ENCODE results near the gene TEX44. TPM values are rescaled to one million over a fixed set of nuclear protein-coding genes. Genes with fewer than 3 reads are reported as not detected.
A peak's percentile ranks its signal among the peaks of the same experiment; 100 is the strongest.

The TEX44 gene
- polyA plus RNA-seq, 1 experiment, result not detected

DNA sequence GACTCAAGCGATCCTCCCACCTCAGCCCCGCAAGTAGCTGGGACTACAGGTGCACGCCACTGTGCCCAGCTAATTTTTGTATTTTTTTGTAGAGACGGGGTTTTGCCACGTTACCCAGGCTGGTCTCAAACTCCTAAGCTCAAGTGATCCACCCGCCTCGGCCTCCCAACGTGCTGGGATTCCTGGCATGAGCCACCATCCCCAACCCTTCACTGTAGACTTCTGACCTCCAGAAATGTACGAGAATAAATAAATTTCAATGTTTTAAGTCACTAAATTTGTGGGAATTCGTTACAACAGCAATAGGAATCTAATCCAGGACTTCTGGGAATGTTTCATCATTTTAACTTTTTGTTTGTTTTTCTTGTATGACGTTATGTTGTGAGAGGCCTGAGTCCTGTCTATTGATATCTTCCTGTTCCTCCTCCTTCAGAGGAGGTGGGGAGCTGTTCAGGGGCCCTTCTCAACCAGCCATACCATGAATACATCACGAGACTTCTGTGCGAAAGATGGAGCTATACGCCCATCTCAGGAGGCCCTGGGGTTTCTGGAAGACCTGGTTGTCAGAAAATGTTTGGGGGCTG is 40.0 kb downstream of the TEX44 start:
- POLR2A ChIA-PET, result interaction anchor here (1.3 to 2.2 kb wide), 4 partner anchors 10 to 168 kb away, joined by 6 to 16 read pairs (median 10); partner anchors contain the start of genes NCL and PTMA
- Histone ChIP-seq H3K4me3 (ENCODE audit: low read depth, low read length) (no peak overlapping the region), H3K9me3 (ENCODE audit: control insufficient read depth, insufficient read depth, low read length) (no peaks in the 10 kb centered on the region), H3K27ac (ENCODE audit: low read depth, low read length) (peak overlapping the region; percentile 84), H3K27me3 (ENCODE audit: control insufficient read depth, insufficient read depth, low read length) (no peaks in the 10 kb centered on the region)
- CTCF ChIA-PET, result interaction anchor here (1.0 to 3.7 kb wide), 6 partner anchors 20 to 82 kb away, joined by 3 to 22 read pairs (median 12); no protein-coding TSS in a partner anchor
- TF ChIP-seq, protein P1, sequence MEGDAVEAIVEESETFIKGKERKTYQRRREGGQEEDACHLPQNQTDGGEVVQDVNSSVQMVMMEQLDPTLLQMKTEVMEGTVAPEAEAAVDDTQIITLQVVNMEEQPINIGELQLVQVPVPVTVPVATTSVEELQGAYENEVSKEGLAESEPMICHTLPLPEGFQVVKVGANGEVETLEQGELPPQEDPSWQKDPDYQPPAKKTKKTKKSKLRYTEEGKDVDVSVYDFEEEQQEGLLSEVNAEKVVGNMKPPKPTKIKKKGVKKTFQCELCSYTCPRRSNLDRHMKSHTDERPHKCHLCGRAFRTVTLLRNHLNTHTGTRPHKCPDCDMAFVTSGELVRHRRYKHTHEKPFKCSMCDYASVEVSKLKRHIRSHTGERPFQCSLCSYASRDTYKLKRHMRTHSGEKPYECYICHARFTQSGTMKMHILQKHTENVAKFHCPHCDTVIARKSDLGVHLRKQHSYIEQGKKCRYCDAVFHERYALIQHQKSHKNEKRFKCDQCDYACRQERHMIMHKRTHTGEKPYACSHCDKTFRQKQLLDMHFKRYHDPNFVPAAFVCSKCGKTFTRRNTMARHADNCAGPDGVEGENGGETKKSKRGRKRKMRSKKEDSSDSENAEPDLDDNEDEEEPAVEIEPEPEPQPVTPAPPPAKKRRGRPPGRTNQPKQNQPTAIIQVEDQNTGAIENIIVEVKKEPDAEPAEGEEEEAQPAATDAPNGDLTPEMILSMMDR (IDR thresholded peaks at IDR 0.05; ENCODE audit: low read depth, low read length), result no peak
- DNase-seq (ENCODE audit: low read depth, low spot score), result peak; percentile 77

DNA sequence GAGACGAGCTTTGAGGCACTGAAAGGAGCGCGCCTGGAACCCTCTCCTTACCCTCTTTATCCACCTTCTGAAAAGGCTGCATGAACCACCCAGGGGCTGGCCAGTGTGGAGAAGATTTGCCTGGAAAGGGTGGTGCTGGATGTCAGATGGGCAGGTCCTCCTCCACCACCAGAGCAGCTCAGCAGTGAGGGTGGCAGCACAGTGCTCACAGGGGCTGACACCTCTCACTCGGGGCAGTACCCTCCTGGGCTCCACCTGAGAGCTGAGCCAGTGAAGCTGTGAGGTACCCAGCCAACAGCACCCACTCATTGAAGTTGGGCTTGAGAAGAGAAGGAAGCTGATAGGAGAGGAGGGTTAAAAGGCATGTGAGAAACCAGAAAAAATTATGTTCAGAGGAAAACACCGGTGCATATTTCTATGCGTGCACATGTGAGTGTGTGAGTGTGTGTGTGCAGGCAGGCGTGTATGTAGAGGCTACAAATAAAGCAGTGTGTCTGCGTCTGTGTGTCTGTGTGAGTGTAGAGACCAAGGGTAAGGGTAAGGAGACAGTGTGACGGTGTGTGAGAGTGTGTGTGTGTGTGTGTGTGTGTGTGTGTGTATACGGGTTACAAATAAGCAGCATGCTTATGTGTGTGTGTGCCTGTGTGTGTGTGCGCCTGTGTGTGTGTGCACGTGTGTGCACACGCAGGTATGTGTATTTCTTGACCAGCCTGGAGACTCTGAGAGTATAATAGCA is 40.7 kb downstream of the TEX44 start:
- no peak overlapping the region for H3K4me3 ChIP-seq (ENCODE audit: low read depth, low read length)
- H3K27ac ChIP-seq (ENCODE audit: low read depth, low read length), result peak overlapping the region; percentile 84
- CTCF ChIA-PET, result interaction anchor here (1.0 to 3.7 kb wide), 6 partner anchors 20 to 81 kb away, joined by 3 to 22 read pairs (median 12); no protein-coding TSS in a partner anchor
- TF ChIP-seq, protein P1 (IDR thresholded peaks at IDR 0.05; ENCODE audit: low read depth, low read length), result no peak
- H3K9me3 ChIP-seq (ENCODE audit: control insufficient read depth, insufficient read depth, low read length), result no peaks in the 10 kb centered on the region
- no peak for DNase-seq (ENCODE audit: low read depth, low spot score)
- POLR2A ChIA-PET, result interaction anchor here (1.3 to 2.2 kb wide), 4 partner anchors 9 to 169 kb away, joined by 6 to 16 read pairs (median 10); partner anchors contain the start of genes NCL and PTMA
- no peaks in the 10 kb centered on the region for H3K27me3 ChIP-seq (ENCODE audit: control insufficient read depth, insufficient read depth, low read length)

DNA sequence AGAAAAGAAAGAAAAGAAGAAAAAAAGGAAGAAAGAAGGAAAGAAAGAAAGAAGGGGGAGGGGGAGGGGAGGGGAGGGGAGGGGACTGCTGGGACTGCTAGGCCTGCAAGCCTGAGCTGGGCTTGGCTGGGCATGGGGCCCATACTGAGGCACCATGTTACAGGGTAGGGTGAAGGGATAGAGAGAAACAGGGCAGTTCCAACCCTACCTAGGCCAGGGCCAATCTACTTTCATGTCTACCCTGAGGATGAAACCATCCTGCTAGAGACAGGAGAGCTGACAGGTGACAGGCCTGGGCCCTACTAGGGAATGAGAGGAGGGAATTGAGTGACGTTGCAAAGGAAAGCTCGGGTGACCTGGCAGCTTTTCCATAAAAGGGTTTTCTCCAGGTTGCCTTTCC is 41.7 kb downstream of the TEX44 start:
- POLR2A ChIA-PET, result interaction anchor here (0.6 kb wide), 1 partner anchor 74 kb away, joined by 3 read pairs; the partner anchor contains the start of gene PTMA
- H3K27ac ChIP-seq (ENCODE audit: low read depth, low read length), result no peak overlapping the region
- DNase-seq (ENCODE audit: low read depth, low spot score), result no peak
- no peaks in the 10 kb centered on the region for H3K27me3 ChIP-seq (ENCODE audit: control insufficient read depth, insufficient read depth, low read length)
- no peaks in the 10 kb centered on the region for H3K9me3 ChIP-seq (ENCODE audit: control insufficient read depth, insufficient read depth, low read length)
- CTCF ChIA-PET, result interaction anchor here (1.0 to 1.5 kb wide), 2 partner anchors 40 to 72 kb away, joined by 3 to 4 read pairs; no protein-coding TSS in a partner anchor
- H3K4me3 ChIP-seq (ENCODE audit: low read depth, low read length), result no peak overlapping the region
- TF ChIP-seq, protein P1 (IDR thresholded peaks at IDR 0.05; ENCODE audit: low read depth, low read length), result no peak

DNA sequence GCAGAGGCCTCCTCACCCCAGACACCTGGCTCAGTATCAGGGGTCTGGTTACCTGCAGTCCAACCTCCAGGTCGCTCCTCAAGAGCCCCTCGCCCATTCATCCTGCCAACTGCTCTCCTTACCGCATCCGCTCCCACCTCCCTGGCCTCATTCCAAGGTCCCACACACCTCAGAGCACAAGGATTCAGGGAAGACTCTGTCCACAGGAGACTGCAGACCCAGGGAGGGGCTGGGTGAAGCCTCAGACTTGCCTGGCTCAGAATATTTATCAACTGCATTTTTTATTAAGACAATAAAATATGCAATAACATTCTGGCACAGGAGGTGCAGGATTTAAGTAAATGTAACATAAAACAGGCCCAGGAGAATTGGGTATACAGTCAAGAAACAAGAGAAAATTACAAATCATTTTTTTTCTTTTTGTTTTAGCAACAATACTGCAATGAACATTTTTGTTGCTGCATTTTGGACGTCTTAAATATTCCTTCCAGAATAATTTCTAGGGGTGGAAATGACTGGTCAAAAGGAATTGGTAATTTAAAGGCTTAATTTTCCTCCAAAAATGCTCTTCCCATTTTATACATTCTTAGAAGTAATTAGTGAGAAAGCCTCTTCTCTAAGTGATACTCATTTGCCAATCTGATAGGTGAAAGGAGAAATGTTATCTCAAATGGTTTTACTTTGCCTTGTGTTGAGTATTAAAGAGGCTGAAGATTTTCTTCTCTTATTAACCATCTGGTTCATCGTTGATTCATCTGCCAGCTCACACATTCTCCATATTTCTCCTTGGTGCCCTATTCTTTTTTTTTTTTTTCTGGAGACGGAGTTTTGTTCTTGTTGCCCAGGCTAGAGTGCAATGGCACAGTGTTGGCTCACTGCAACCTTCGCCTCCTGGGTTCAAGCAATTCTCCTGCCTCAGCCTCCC is 42.5 kb downstream of the TEX44 start:
- Histone ChIP-seq H3K4me3 (ENCODE audit: low read depth, low read length) (no peak overlapping the region), H3K27ac (ENCODE audit: low read depth, low read length) (no peak overlapping the region), H3K9me3 (ENCODE audit: control insufficient read depth, insufficient read depth, low read length) (no peaks in the 10 kb centered on the region), H3K27me3 (ENCODE audit: control insufficient read depth, insufficient read depth, low read length) (no peaks in the 10 kb centered on the region)
- no peak for DNase-seq (ENCODE audit: low read depth, low spot score)
- POLR2A ChIA-PET, result interaction anchor here (0.6 kb wide), 1 partner anchor 80 kb away, joined by 3 read pairs; no protein-coding TSS in a partner anchor
- CTCF ChIA-PET, result interaction anchor here (0.9 to 1.5 kb wide), 4 partner anchors 13 to 71 kb away, joined by 3 to 8 read pairs (median 4); no protein-coding TSS in a partner anchor
- TF ChIP-seq, protein P1 (IDR thresholded peaks at IDR 0.05; ENCODE audit: low read depth, low read length), result no peak
